ENCODE results near the gene COLEC11. TPM values are rescaled to one million over a fixed set of nuclear protein-coding genes. Genes with fewer than 3 reads are reported as not detected.

COLEC11 gene
- total RNA-seq, 1 experiment from 2014 or later = 0.39 TPM

- Histone ChIP-seq H3K4ac (ENCODE audit: low read depth, low read length) (no peak overlapping the region), H2BK120ac (ENCODE audit: low read depth, low read length, poor library complexity, severe bottlenecking) (no peak overlapping the region), H4K5ac (ENCODE audit: insufficient read length, low read depth, low read length) (no peak overlapping the region), H3K9ac (ENCODE audit: extremely low read depth, insufficient read length, low read length) (no peak overlapping the region), H3K79me2 (ENCODE audit: insufficient read depth, low read length) (no peaks in the 10 kb centered on the region), H3K23ac (ENCODE audit: insufficient read length, low read depth, low read length) (peak overlapping the region; percentile 55), H2BK5ac (ENCODE audit: insufficient read length, low read length) (no peak overlapping the region), H4K91ac (ENCODE audit: insufficient read length, low read depth, low read length) (no peak overlapping the region), H3K4me2 (ENCODE audit: insufficient read depth, insufficient read length, low read length) (no peak overlapping the region), H2AK5ac (ENCODE audit: insufficient read length, low read length) (no peak overlapping the region), H2BK12ac (ENCODE audit: insufficient read length, low read depth, low read length) (no peak overlapping the region), H3K18ac (ENCODE audit: insufficient read length, low read depth, low read length) (no peak overlapping the region), H4K20me1 (ENCODE audit: control insufficient read depth, insufficient read depth, insufficient read length) (no peaks in the 10 kb centered on the region), H3K79me1 (ENCODE audit: insufficient read depth, low read depth, low read length, poor library complexity, severe bottlenecking) (no peaks in the 10 kb centered on the region), H4K8ac (replicated peaks; ENCODE audit: insufficient read length, low read depth, low read length) (no peak overlapping the region), H2BK15ac (ENCODE audit: low read depth, low read length) (no peak overlapping the region), H3K23me2 (ENCODE audit: insufficient read length, low read depth, low read length, poor library complexity, severe bottlenecking) (no peaks in the 10 kb centered on the region), H3K14ac (ENCODE audit: insufficient read depth, low read length) (no peak overlapping the region; the same call in 1 of the 2 replicates), H3K4me1 (ENCODE audit: insufficient read depth, low read length) (no peaks in the 10 kb centered on the region), H3K27ac (ENCODE audit: insufficient read length, low read depth, low read length) (no peak overlapping the region), H3K56ac (ENCODE audit: insufficient read length, low read depth, low read length) (no peak overlapping the region), H2AFZ (ENCODE audit: low read length) (no peak overlapping the region), H3T11ph (ENCODE audit: low read length) (no peak overlapping the region), H3K27me3 (ENCODE audit: insufficient read depth, low read length) (no peaks in the 10 kb centered on the region), H3K9me3 (ENCODE audit: control insufficient read depth, low read depth, low read length) (no peaks in the 10 kb centered on the region), H2BK20ac (ENCODE audit: low read depth, low read length, poor library complexity, severe bottlenecking) (no peak overlapping the region)
- H3K4me3 Mint-ChIP-seq = no peak overlapping the region
- no peak for TF ChIP-seq CTCF (conservative IDR thresholded peaks at IDR 0.05)
- peaks cover 4% of the 10 kb centered on the region for H3K27me3 Mint-ChIP-seq (ENCODE audit: low read depth)
- no peak overlapping the region; a peak in 1 of 7 replicates for H3K27ac Mint-ChIP-seq
- WGBS (ENCODE audit: extremely low coverage, insufficient read length, low lambda C conversion rate) = no CpG with 5 or more reads among the region's 21 CpGs
- peaks cover 3 to 6% of the 10 kb centered on the region in 2 experiments; a peak in 2 of 5 replicates for H3K9me3 Mint-ChIP-seq
- H3K4me1 Mint-ChIP-seq = peaks cover 12 to 14% of the 10 kb centered on the region in 2 experiments
- no peaks in the 10 kb centered on the region for H3K36me3 Mint-ChIP-seq (ENCODE audit: insufficient read depth in 1 of 3, low read depth in 3 of 3)
- DNase-seq = peak; percentile 14
These were observed 32.7 kb downstream of the COLEC11 start for GRCh38 chr2:3627500-3628100.

Measured in H9 (cell line).